Astrocyte of the hippocampus (primary cell): ENCODE data around the gene ERCC5.

Experiments used
- DNase-seq: peaks from one replicate; pipeline ENCODE4 v3.0.0; 2011; ENCODE audit warnings: low read depth, low spot score

The ERCC5 gene

DNA sequence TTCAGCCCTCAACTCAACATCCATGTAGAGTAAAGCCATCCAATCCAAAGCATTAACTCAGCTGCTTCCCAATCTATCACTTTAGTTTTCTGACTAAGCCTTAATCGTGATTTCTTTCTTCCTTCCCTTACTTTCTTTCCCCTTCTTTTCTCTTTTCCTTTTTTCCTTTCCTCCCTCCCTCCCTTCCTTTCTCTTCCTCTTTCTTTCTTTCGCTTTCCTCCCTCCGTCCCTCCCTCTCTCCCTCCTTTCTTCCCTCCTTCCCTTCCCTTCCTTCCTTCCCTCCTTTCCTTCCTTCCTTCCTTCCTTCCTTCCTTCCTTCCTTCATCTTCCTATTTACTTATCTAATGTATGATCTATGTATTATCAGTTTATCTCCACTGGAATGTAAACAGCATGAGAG, 71.2 kb downstream of the ERCC5 start:
- DNase-seq: no peak

DNA sequence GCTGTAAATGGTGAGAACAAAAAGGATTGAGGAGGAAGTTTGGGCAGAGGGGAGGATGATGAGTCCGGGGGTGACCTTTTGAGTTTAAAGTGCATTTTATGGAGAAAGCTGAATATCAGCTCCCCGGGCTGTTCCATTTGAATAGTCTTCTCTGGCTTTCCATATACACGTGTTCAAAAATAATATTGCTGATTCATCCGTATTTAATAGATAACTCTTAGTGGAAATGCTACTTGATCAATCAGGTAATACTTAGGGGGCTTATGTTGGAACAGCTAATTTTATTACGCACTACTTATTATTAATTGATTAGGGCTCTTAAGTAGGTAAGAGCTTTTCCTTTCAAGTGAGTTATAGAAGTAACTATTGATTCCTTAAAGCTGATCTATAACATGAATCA, 76.4 kb downstream of the ERCC5 start:
- DNase-seq: no peak
